ENCODE results near the gene CLGN.
"Not testable (repeated sequence)": the region's sequence is repeated elsewhere in the genome, so short reads cannot be mapped to it uniquely, and the experiment has no call there.

CLGN gene

GRCh38 chr4:140427106-140427918, at the start of gene CLGN:
CLGN (minus strand) TSS chr4:140427648; CDS start chr4:140413078, 14,570 bp downstream.
- peak; percentile 51 for DNase-seq

GRCh38 chr4:140472156-140472555, 44.7 kb upstream of the CLGN start:
- no peak for DNase-seq

- no peak for DNase-seq
These were observed 42.6 kb upstream of the CLGN start for GRCh38 chr4:140469791-140470733.

- no peak for DNase-seq
These were observed 38.7 kb upstream of the CLGN start for GRCh38 chr4:140466146-140466545.

GRCh38 chr4:140463614-140464013, 36.2 kb upstream of the CLGN start:
- DNase-seq = no peak

GRCh38 chr4:140463182-140463581, 35.7 kb upstream of the CLGN start:
- no peak for DNase-seq

GRCh38 chr4:140450352-140450751, 22.9 kb upstream of the CLGN start:
- no peak for DNase-seq

- no peak for DNase-seq
These were observed 21.4 kb upstream of the CLGN start for GRCh38 chr4:140448830-140449229.

GRCh38 chr4:140448162-140448561, 20.7 kb upstream of the CLGN start:
- no peak for DNase-seq

- not testable (repeated sequence) for DNase-seq
These were observed 16.9 kb upstream of the CLGN start for GRCh38 chr4:140444347-140444746.

GRCh38 chr4:140439644-140440142, 12.2 kb upstream of the CLGN start:
- DNase-seq = no peak

- DNase-seq = no peak
These were observed 547 bp upstream of the CLGN start for GRCh38 chr4:140427919-140428471.

GRCh38 chr4:140426610-140427105, 790 bp downstream of the CLGN start:
- no peak for DNase-seq

GRCh38 chr4:140423106-140423505, 4.3 kb downstream of the CLGN start:
- no peak for DNase-seq

- DNase-seq = not testable (repeated sequence)
These were observed 14.1 kb downstream of the CLGN start for GRCh38 chr4:140413130-140413969.

- no peak for DNase-seq
These were observed 18.5 kb downstream of the CLGN start for GRCh38 chr4:140408974-140409373.

GRCh38 chr4:140406292-140406691, 21.2 kb downstream of the CLGN start:
- DNase-seq = no peak

GRCh38 chr4:140400111-140400510, 27.3 kb downstream of the CLGN start:
- DNase-seq = no peak

- no peak for DNase-seq
These were observed 31.8 kb downstream of the CLGN start for GRCh38 chr4:140395668-140396067.

GRCh38 chr4:140388015-140388414, 39.4 kb downstream of the CLGN start:
- no peak for DNase-seq

GRCh38 chr4:140382732-140383131, 44.7 kb downstream of the CLGN start:
- DNase-seq = no peak

- peak; percentile 4 for DNase-seq
These were observed 53.3 kb downstream of the CLGN start for GRCh38 chr4:140374130-140374477.
